Tibial nerve (tissue), 4 donors: ENCODE data around the gene CREG2. TPM values are rescaled to one million over a fixed set of nuclear protein-coding genes. Genes with fewer than 3 reads are reported as not detected.

ENCODE experiments used
- DNase-seq, 2 donors: peaks; one replicate each; pipeline ENCODE4 v3.0.0-alpha.2; 2019; ENCODE audit warnings: low spot score in 2 of 2
- H3K27ac ChIP-seq, 4 donors: fragments of 200-600 bp; sonication (generic) in 3 of 4; one replicate each; pipeline ENCODE4 v1.5.1; 2017 to 2019; ENCODE audit warnings: mild to moderate bottlenecking in 1 of 4
- H3K27me3 ChIP-seq, 2 donors: fragments of 200-600 bp; sonication (generic) in 1 of 2; one replicate each; pipeline versions ENCODE4 v1.5.1 to v1.6.0; 2017 to 2019
- H3K36me3 ChIP-seq, 3 donors: fragments of 200-600 bp; sonication (generic); one replicate each; pipeline ENCODE4 v1.5.1; 2018 to 2019
- H3K4me1 ChIP-seq, 4 donors: fragments of 200-600 bp; sonication (generic) in 3 of 4; one replicate each; pipeline ENCODE4 v1.5.1; 2017 to 2019
- H3K4me3 ChIP-seq, 4 donors: fragments of 200-600 bp; sonication (generic) in 3 of 4; one replicate each; pipeline ENCODE4 v1.5.1; 2017 to 2019; ENCODE audit warnings: mild to moderate bottlenecking in 1 of 4, moderate library complexity in 1 of 4
- H3K9me3 ChIP-seq, 4 donors: fragments of 200-600 bp; sonication (generic) in 3 of 4; one replicate each; pipeline ENCODE4 v1.5.1; 2017 to 2019
- CTCF ChIP-seq, 5 experiments: fragments of 200-600 bp in 3 of 5; fragments of 450-650 bp in 2 of 5; sonication (generic) in 3 of 5; IDR thresholded peaks; one replicate each; pipeline ENCODE4 v1.5.1; 2016 to 2019; ENCODE audit warnings: antibody characterized with exemption in 5 of 5, mild to moderate bottlenecking in 3 of 5, moderate library complexity in 2 of 5
- EP300 ChIP-seq, 2 donors: sonication (generic); formaldehyde crosslinking; IDR thresholded peaks; one replicate each; pipeline ENCODE4 v1.6.1; 2017; ENCODE audit warnings: antibody characterized with exemption in 2 of 2, mild to moderate bottlenecking in 1 of 2
- POLR2A ChIP-seq, 2 donors: fragments of 450-650 bp; IDR thresholded peaks; one replicate each; pipeline ENCODE4 v1.6.1; 2017; ENCODE audit warnings: antibody characterized with exemption in 2 of 2, mild to moderate bottlenecking in 2 of 2, moderate library complexity in 2 of 2
- WGBS, 2 donors: methylation state at CpG; one replicate each; pipeline ENCODE4 v1.1.5; 2018; 5-methylcytosine and 5-hydroxymethylcytosine counted together
- total RNA-seq, 4 donors: library from RNA; depleted of rRNA; stranded (reverse); fragments of >200 nt; gene quantifications; one replicate each; pipeline ENCODE4 v1.1.0, GENCODE V29; 2016

CREG2 gene
- total RNA-seq, 4 donors from 2014 or later = not detected

GRCh38 chr2:101401906-101402305, 14.6 kb upstream of the CREG2 start:
- Histone ChIP-seq H3K36me3 (no peaks in the 10 kb centered on the region), H3K27ac (no peak overlapping the region), H3K4me1 (no peaks in the 10 kb centered on the region), H3K9me3 (no peaks in the 10 kb centered on the region), H3K4me3 (no peak overlapping the region), H3K27me3 (no peaks in the 10 kb centered on the region)
- DNase-seq = no peak
- WGBS, 2 donors = 70 to 75% methylated on average over 5 of the region's 5 CpGs
- TF ChIP-seq CTCF (IDR thresholded peaks at IDR 0.05) (no peak), EP300 (IDR thresholded peaks at IDR 0.05) (no peak)

- no peak for DNase-seq
- Histone ChIP-seq H3K4me3 (no peak overlapping the region), H3K36me3 (no peaks in the 10 kb centered on the region), H3K9me3 (no peaks in the 10 kb centered on the region), H3K4me1 (no peaks in the 10 kb centered on the region), H3K27me3 (no peaks in the 10 kb centered on the region), H3K27ac (no peak overlapping the region)
- TF ChIP-seq EP300 (IDR thresholded peaks at IDR 0.05) (no peak), CTCF (IDR thresholded peaks at IDR 0.05) (no peak), POLR2A (IDR thresholded peaks at IDR 0.05) (no peak)
- 83 to 85% methylated on average over 8 of the region's 8 CpGs for WGBS, 2 donors
Measured at GRCh38 chr2:101401326-101401665, 14.0 kb upstream of the CREG2 start.

- no peaks in the 10 kb centered on the region for H3K4me1 ChIP-seq
- no peak for DNase-seq
- no peak overlapping the region for H3K4me3 ChIP-seq
- no peak overlapping the region for H3K27ac ChIP-seq
- no peaks in the 10 kb centered on the region for H3K27me3 ChIP-seq
- no peaks in the 10 kb centered on the region for H3K36me3 ChIP-seq
- no peaks in the 10 kb centered on the region for H3K9me3 ChIP-seq
- 65 to 74% methylated on average over 18 of the region's 18 CpGs for WGBS, 2 donors
- TF ChIP-seq EP300 (IDR thresholded peaks at IDR 0.05) (no peak), CTCF (IDR thresholded peaks at IDR 0.05) (no peak), POLR2A (IDR thresholded peaks at IDR 0.05) (no peak)
Measured at GRCh38 chr2:101400506-101401325, 13.4 kb upstream of the CREG2 start.

- H3K36me3 ChIP-seq = no peaks in the 10 kb centered on the region
- no peak overlapping the region for H3K27ac ChIP-seq
- H3K4me1 ChIP-seq = no peaks in the 10 kb centered on the region
- no peaks in the 10 kb centered on the region for H3K9me3 ChIP-seq
- no peak overlapping the region for H3K4me3 ChIP-seq
- no peak for DNase-seq
- no peaks in the 10 kb centered on the region for H3K27me3 ChIP-seq
- 78 to 84% methylated on average over 8 of the region's 8 CpGs for WGBS, 2 donors
- TF ChIP-seq EP300 (IDR thresholded peaks at IDR 0.05) (no peak), POLR2A (IDR thresholded peaks at IDR 0.05) (no peak), CTCF (IDR thresholded peaks at IDR 0.05) (no peak)
Measured at GRCh38 chr2:101400048-101400447, 12.7 kb upstream of the CREG2 start.

GRCh38 chr2:101399021-101399799, 11.9 kb upstream of the CREG2 start:
- TF ChIP-seq EP300 (IDR thresholded peaks at IDR 0.05) (no peak), POLR2A (IDR thresholded peaks at IDR 0.05) (no peak), CTCF (IDR thresholded peaks at IDR 0.05) (no peak)
- H3K9me3 ChIP-seq = no peaks in the 10 kb centered on the region
- H3K4me3 ChIP-seq = no peak overlapping the region
- DNase-seq = no peak
- WGBS, 2 donors = 71 to 78% methylated on average over 11 of the region's 11 CpGs
- H3K4me1 ChIP-seq = no peaks in the 10 kb centered on the region
- no peaks in the 10 kb centered on the region for H3K36me3 ChIP-seq
- H3K27ac ChIP-seq = no peak overlapping the region
- H3K27me3 ChIP-seq = no peaks in the 10 kb centered on the region
